Stimulated activated CD4-positive, alpha-beta T cell treated with anti-CD3 and anti-CD28 coated beads, Interleukin-1b, Interleukin-23, amount 100 ng/mL, for 4 hours (primary cell): Measurements from ENCODE around the gene WRAP73.
A peak's percentile ranks its signal among the peaks of the same experiment; 100 is the strongest.
"Not testable (repeated sequence)": the region's sequence is repeated elsewhere in the genome, so short reads cannot be mapped to it uniquely, and the experiment has no call there.

Source experiments
- DNase-seq, 2 donors: peaks; one replicate each; pipeline ENCODE4 v3.0.0-alpha.2; 2020; ENCODE audit warnings: low read depth in 2 of 2

Gene WRAP73

GRCh38 chr1:3599286-3599811 is 50.6 kb downstream of the WRAP73 start:
- DNase-seq, result no peak

- DNase-seq, result no peak
Measured at GRCh38 chr1:3598522-3599285, 51.2 kb downstream of the WRAP73 start.

- no peak for DNase-seq
Measured at GRCh38 chr1:3598051-3598491, 51.8 kb downstream of the WRAP73 start.

GRCh38 chr1:3597599-3597964 is 52.3 kb downstream of the WRAP73 start:
- no peak for DNase-seq

- no peak for DNase-seq
Measured at GRCh38 chr1:3596663-3597598, 53.0 kb downstream of the WRAP73 start.

GRCh38 chr1:3595949-3596348 is 54.0 kb downstream of the WRAP73 start:
- no peak for DNase-seq

GRCh38 chr1:3594706-3595377 is 55.1 kb downstream of the WRAP73 start:
- no peak for DNase-seq

GRCh38 chr1:3593745-3594144 is 56.2 kb downstream of the WRAP73 start:
- DNase-seq, result no peak

GRCh38 chr1:3593334-3593733 is 56.6 kb downstream of the WRAP73 start:
- DNase-seq, result no peak

- no peak for DNase-seq
Measured at GRCh38 chr1:3590951-3591865, 58.7 kb downstream of the WRAP73 start.

GRCh38 chr1:3590139-3590763 is 59.7 kb downstream of the WRAP73 start:
- no peak for DNase-seq

GRCh38 chr1:3588395-3588794 is 61.5 kb downstream of the WRAP73 start:
- DNase-seq, result no peak

- no peak for DNase-seq
Measured at GRCh38 chr1:3586986-3587759, 62.7 kb downstream of the WRAP73 start.

GRCh38 chr1:3585940-3586568 is 63.8 kb downstream of the WRAP73 start:
- no peak for DNase-seq

GRCh38 chr1:3585353-3585868 is 64.5 kb downstream of the WRAP73 start:
- DNase-seq, result not testable (repeated sequence)

GRCh38 chr1:3584915-3585314 is 65.0 kb downstream of the WRAP73 start:
- DNase-seq, result peak in 1 of 2 donors; percentile 24

GRCh38 chr1:3583751-3584150 is 66.2 kb downstream of the WRAP73 start:
- not testable (repeated sequence) for DNase-seq

GRCh38 chr1:3581296-3582036 is 68.4 kb downstream of the WRAP73 start:
- DNase-seq, result no peak
